Neuronal stem cell (in vitro differentiated cells): ENCODE measurements around the gene PARD3.

Experiments
- DNase-seq: peaks from one replicate; pipeline ENCODE4 v3.0.0-alpha.2; 2013; ENCODE audit warnings: low spot score
- H2AFZ ChIP-seq: one replicate; pipeline ENCODE4 v1.6.1; 2013; ENCODE audit warnings: mild to moderate bottlenecking, low read length, inconsistent platforms
- H2AK5ac ChIP-seq: 2 replicates; pipeline ENCODE4 v1.6.1; 2013; ENCODE audit warnings: low read depth, mild to moderate bottlenecking, inconsistent platforms, low read length, moderate library complexity, mixed read lengths
- H2BK120ac ChIP-seq: 2 replicates; pipeline ENCODE4 v1.6.1; 2013; ENCODE audit warnings: low read depth, mild to moderate bottlenecking, inconsistent platforms, low read length, moderate library complexity, mixed read lengths
- H2BK12ac ChIP-seq: one replicate; pipeline ENCODE4 v1.6.1; 2013; ENCODE audit warnings: low read length, inconsistent platforms
- H2BK15ac ChIP-seq: 2 replicates; pipeline ENCODE4 v1.6.1; 2013; ENCODE audit warnings: mild to moderate bottlenecking, low read length, inconsistent platforms, mixed read lengths
- H2BK5ac ChIP-seq: one replicate; pipeline ENCODE4 v1.6.1; 2013; ENCODE audit warnings: inconsistent platforms, mild to moderate bottlenecking, low read length, moderate library complexity
- H3K14ac ChIP-seq: one replicate; pipeline ENCODE4 v1.6.1; 2013; ENCODE audit warnings: low read length, inconsistent platforms
- H3K18ac ChIP-seq: 2 replicates; pipeline ENCODE4 v1.6.1; 2013; ENCODE audit warnings: low read length, inconsistent platforms
- H3K23ac ChIP-seq: 2 replicates; pipeline ENCODE4 v1.6.1; 2013; ENCODE audit warnings: low read depth, mild to moderate bottlenecking, mixed read lengths, low read length, inconsistent platforms; ENCODE audit not compliant: poor library complexity
- H3K27ac ChIP-seq: replicated peaks from 3 replicates; pipeline ENCODE4 v1.5.1; 2013; ENCODE audit warnings: low read length, inconsistent platforms
- H3K27me3 ChIP-seq, 3 experiments: 2 replicates each; pipeline ENCODE4 v1.6.1; 2013; ENCODE audit warnings: low read length in 3 of 3, mild to moderate bottlenecking in 2 of 3, inconsistent platforms in 1 of 3, low read depth in 1 of 3, mixed read lengths in 1 of 3, moderate library complexity in 1 of 3; ENCODE audit not compliant: control insufficient read depth in 3 of 3, insufficient read depth in 3 of 3
- H3K36me3 ChIP-seq, 2 donors: replicated peaks in 1 of 2; 2 replicates each; pipeline ENCODE4 v1.6.1; 2013; ENCODE audit warnings: low read length in 2 of 2; ENCODE audit not compliant: control insufficient read depth in 2 of 2, insufficient read depth in 2 of 2
- H3K4ac ChIP-seq: 2 replicates; pipeline ENCODE4 v1.6.1; 2013; ENCODE audit warnings: inconsistent platforms, mild to moderate bottlenecking, low read length, moderate library complexity
- H3K4me1 ChIP-seq, 2 donors: 1 replicate in 1 of 2; 2 replicates in 1 of 2; pipeline ENCODE4 v1.6.1; 2013; ENCODE audit warnings: low read length in 2 of 2, low read depth in 1 of 2; ENCODE audit not compliant: control insufficient read depth in 2 of 2, insufficient read depth in 1 of 2
- H3K4me2 ChIP-seq: one replicate; pipeline ENCODE4 v1.6.1; 2013; ENCODE audit warnings: mild to moderate bottlenecking, low read length, inconsistent platforms; ENCODE audit not compliant: insufficient read depth, poor library complexity, severe bottlenecking
- H3K4me3 ChIP-seq, 2 donors: 2 replicates each; pipeline ENCODE4 v1.5.1; 2013; ENCODE audit warnings: low read length in 2 of 2, mild to moderate bottlenecking in 2 of 2, inconsistent platforms in 1 of 2, moderate library complexity in 1 of 2
- H3K79me1 ChIP-seq: one replicate; pipeline ENCODE4 v1.6.1; 2013; ENCODE audit warnings: low read depth, mild to moderate bottlenecking, inconsistent platforms, low read length, moderate library complexity
- H3K9ac ChIP-seq: one replicate; pipeline ENCODE4 v1.6.1; 2013; ENCODE audit warnings: mild to moderate bottlenecking, low read depth, low read length, inconsistent platforms; ENCODE audit not compliant: poor library complexity
- H3K9me3 ChIP-seq, 2 donors: replicated peaks in 1 of 2; 2 replicates each; pipeline versions ENCODE3 to v1.6.1; 2013; ENCODE audit warnings: low read length in 2 of 2, mild to moderate bottlenecking in 2 of 2, inconsistent platforms in 1 of 2, low read depth in 1 of 2, mixed read lengths in 1 of 2, moderate library complexity in 1 of 2; ENCODE audit not compliant: control insufficient read depth in 2 of 2, insufficient read depth in 1 of 2
- H4K8ac ChIP-seq: one replicate; pipeline ENCODE4 v1.6.1; 2013; ENCODE audit warnings: low read depth, mild to moderate bottlenecking, inconsistent platforms, low read length, moderate library complexity
- H4K91ac ChIP-seq: one replicate; pipeline ENCODE4 v1.6.1; 2013; ENCODE audit warnings: low read length, low read depth, mild to moderate bottlenecking, inconsistent platforms; ENCODE audit not compliant: poor library complexity
- WGBS, 2 donors: extraction: QIAGEN DNeasy Blood & Tissue Kit; methylation state at CpG; one replicate each; pipeline ENCODE4 v1.1.7; 2013; ENCODE audit warnings: missing lambda C conversion rate in 2 of 2, mixed read lengths in 1 of 2; ENCODE audit not compliant: insufficient read length in 2 of 2, insufficient replicate concordance in 1 of 2; ENCODE audit errors: extremely low coverage in 2 of 2; 5-methylcytosine and 5-hydroxymethylcytosine counted together

The PARD3 gene

GRCh38 chr10:34853357-34853756, 38.3 kb upstream of the PARD3 start:
- H3K4me3 ChIP-seq = no peak overlapping the region
- H2AFZ ChIP-seq = no peak overlapping the region
- no peak overlapping the region for H4K91ac ChIP-seq
- DNase-seq = no peak
- no peak overlapping the region for H3K27ac ChIP-seq
- H3K27me3 ChIP-seq = no peaks in the 10 kb centered on the region
- H3K4ac ChIP-seq = no peak overlapping the region
- H3K4me2 ChIP-seq = no peak overlapping the region
- no peaks in the 10 kb centered on the region for H3K9me3 ChIP-seq
- H3K14ac ChIP-seq = no peak overlapping the region
- H3K36me3 ChIP-seq = no peaks in the 10 kb centered on the region
- H4K8ac ChIP-seq = no peak overlapping the region
- no peaks in the 10 kb centered on the region for H3K79me1 ChIP-seq
- no peak overlapping the region for H2BK5ac ChIP-seq
- no peak overlapping the region for H2AK5ac ChIP-seq
- peaks cover 0 to 5% of the 10 kb centered on the region in 2 donors for H3K4me1 ChIP-seq
- no peak overlapping the region for H3K18ac ChIP-seq
- no peak overlapping the region for H2BK12ac ChIP-seq
- no CpG with 5 or more reads among the region's 4 CpGs for WGBS, 2 donors
- H3K23ac ChIP-seq = no peak overlapping the region
- no peak overlapping the region for H3K9ac ChIP-seq
- no peak overlapping the region for H2BK120ac ChIP-seq
- no peak overlapping the region for H2BK15ac ChIP-seq

GRCh38 chr10:34850558-34850957, 35.5 kb upstream of the PARD3 start:
- Histone ChIP-seq H3K18ac (no peak overlapping the region), H3K27ac (no peak overlapping the region), H4K8ac (no peak overlapping the region), H3K4me2 (no peak overlapping the region), H2BK15ac (no peak overlapping the region), H3K4me3 (no peak overlapping the region), H3K4me1 (no peaks in the 10 kb centered on the region), H3K9ac (no peak overlapping the region), H2AFZ (no peak overlapping the region), H2AK5ac (no peak overlapping the region), H3K23ac (no peak overlapping the region), H3K36me3 (no peaks in the 10 kb centered on the region), H3K14ac (no peak overlapping the region), H3K27me3 (no peaks in the 10 kb centered on the region), H2BK12ac (no peak overlapping the region), H2BK120ac (no peak overlapping the region), H2BK5ac (no peak overlapping the region), H3K9me3 (no peaks in the 10 kb centered on the region), H3K4ac (no peak overlapping the region), H4K91ac (no peak overlapping the region), H3K79me1 (no peaks in the 10 kb centered on the region)
- WGBS, 2 donors = no CpG with 5 or more reads among the region's 3 CpGs
- no peak for DNase-seq

- no peak overlapping the region for H4K91ac ChIP-seq
- WGBS, 2 donors = no CpG with 5 or more reads among the region's 1 CpG
- no peak overlapping the region for H3K4me3 ChIP-seq
- H2AK5ac ChIP-seq = no peak overlapping the region
- H3K18ac ChIP-seq = no peak overlapping the region
- H2BK12ac ChIP-seq = no peak overlapping the region
- H3K4me1 ChIP-seq = no peaks in the 10 kb centered on the region
- no peak overlapping the region for H3K9ac ChIP-seq
- no peak overlapping the region for H3K27ac ChIP-seq
- H4K8ac ChIP-seq = no peak overlapping the region
- H2BK15ac ChIP-seq = no peak overlapping the region
- DNase-seq = no peak
- no peak overlapping the region for H2BK5ac ChIP-seq
- H2AFZ ChIP-seq = no peak overlapping the region
- H3K79me1 ChIP-seq = no peaks in the 10 kb centered on the region
- H3K4me2 ChIP-seq = no peak overlapping the region
- no peaks in the 10 kb centered on the region for H3K27me3 ChIP-seq
- no peak overlapping the region for H3K23ac ChIP-seq
- no peaks in the 10 kb centered on the region for H3K9me3 ChIP-seq
- no peaks in the 10 kb centered on the region for H3K36me3 ChIP-seq
- H3K14ac ChIP-seq = no peak overlapping the region
- no peak overlapping the region for H2BK120ac ChIP-seq
- no peak overlapping the region for H3K4ac ChIP-seq
Measured at GRCh38 chr10:34850036-34850435, 34.9 kb upstream of the PARD3 start.

DNA sequence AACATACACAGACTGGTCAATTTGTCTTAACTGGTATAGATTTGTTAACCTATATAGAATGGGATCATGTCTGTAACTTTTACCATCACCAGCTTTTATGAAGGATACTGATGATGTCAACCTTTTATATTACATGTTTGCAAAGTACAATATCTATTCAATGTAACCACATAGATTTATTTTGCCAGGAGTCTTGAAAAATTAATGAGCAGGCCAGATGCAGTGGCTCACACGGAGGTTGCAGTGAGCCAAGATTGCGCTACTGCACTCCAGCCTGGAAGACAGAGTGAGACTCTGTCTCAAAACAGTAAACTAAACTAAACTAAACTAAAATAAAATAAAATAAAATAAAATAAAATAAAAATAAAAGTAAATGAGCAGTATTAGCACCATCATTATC, 30.0 kb upstream of the PARD3 start:
- H2BK12ac ChIP-seq = no peak overlapping the region
- no peaks in the 10 kb centered on the region for H3K9me3 ChIP-seq
- no peak overlapping the region for H2BK120ac ChIP-seq
- no peaks in the 10 kb centered on the region for H3K36me3 ChIP-seq
- no CpG with 5 or more reads among the region's 2 CpGs for WGBS, 2 donors
- H3K4ac ChIP-seq = no peak overlapping the region
- no peak overlapping the region for H3K4me3 ChIP-seq
- no peaks in the 10 kb centered on the region for H3K4me1 ChIP-seq
- no peak overlapping the region for H3K9ac ChIP-seq
- no peak overlapping the region for H3K18ac ChIP-seq
- H3K79me1 ChIP-seq = no peaks in the 10 kb centered on the region
- H3K4me2 ChIP-seq = no peak overlapping the region
- H2BK5ac ChIP-seq = no peak overlapping the region
- H3K27me3 ChIP-seq = peaks cover 0 to 10% (median 0%) of the 10 kb centered on the region in 3 experiments
- H4K91ac ChIP-seq = no peak overlapping the region
- no peak overlapping the region for H4K8ac ChIP-seq
- no peak for DNase-seq
- H3K27ac ChIP-seq = no peak overlapping the region
- no peak overlapping the region for H2AFZ ChIP-seq
- H2BK15ac ChIP-seq = no peak overlapping the region
- no peak overlapping the region for H3K23ac ChIP-seq
- H3K14ac ChIP-seq = no peak overlapping the region
- H2AK5ac ChIP-seq = no peak overlapping the region
